HUDEP-2 (cell line): Measurements from ENCODE around the gene BMP6.

Experiments used
- DNase-seq, 76 experiments: peaks; one replicate each; lab custom pipeline; 2025; ENCODE audit not compliant: unreplicated experiment in 76 of 76; lab: John Stamatoyannopoulos, UW

BMP6 gene

GRCh38 chr6:7917729-7918128 lies 191.8 kb downstream of the BMP6 start:
- no peak for DNase-seq

GRCh38 chr6:7918403-7918802 lies 192.5 kb downstream of the BMP6 start:
- no peak for DNase-seq

- peak in 62 of 76 experiments; percentile 18 to 79 (median 53) for DNase-seq
These were observed 194.0 kb downstream of the BMP6 start for GRCh38 chr6:7919871-7920270.

- DNase-seq = no peak
These were observed 194.5 kb downstream of the BMP6 start for GRCh38 chr6:7920425-7920824.

GRCh38 chr6:7921046-7921445 lies 195.1 kb downstream of the BMP6 start:
- DNase-seq = peak in 9 of 76 experiments; percentile 18 to 39 (median 20)

- DNase-seq = peak in 1 of 76 experiments; percentile 24
These were observed 195.8 kb downstream of the BMP6 start for GRCh38 chr6:7921632-7922092.

GRCh38 chr6:7922596-7922995 lies 196.7 kb downstream of the BMP6 start:
- no peak for DNase-seq

GRCh38 chr6:7924867-7925266 lies 199.0 kb downstream of the BMP6 start:
- no peak for DNase-seq
